Activated CD8-positive, alpha-beta memory T cell treated with anti-CD3 and anti-CD28 coated beads, Interleukin-2, amount 50 U/mL, for 1 hour (primary cell): Measurements from ENCODE around the gene MAP1LC3A.

Source experiments
- DNase-seq: peaks from one replicate; pipeline ENCODE4 v3.0.0-alpha.2; 2020; ENCODE audit errors: extremely low read depth

Gene MAP1LC3A

DNA sequence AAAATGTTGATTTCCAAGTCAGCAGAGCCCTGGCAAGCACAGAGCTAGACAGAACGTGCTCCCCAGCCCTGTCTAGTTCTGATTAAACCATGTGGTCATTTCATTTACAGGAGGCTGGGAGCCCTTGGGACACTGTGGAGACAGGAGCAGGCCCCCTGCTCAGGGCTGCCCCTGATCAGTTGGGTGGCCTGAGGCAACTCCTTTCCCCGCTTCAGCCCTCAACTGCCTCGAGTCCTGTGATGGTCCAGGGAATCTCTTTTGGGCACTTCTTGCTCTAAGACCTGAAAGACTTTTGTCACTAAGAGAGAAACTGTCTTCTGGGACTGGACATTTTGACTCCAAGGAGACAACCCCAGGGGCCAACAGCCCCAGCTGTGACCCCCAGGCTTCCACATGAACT, 28.8 kb upstream of the MAP1LC3A start:
- DNase-seq, result no peak

- DNase-seq, result no peak
These were observed 28.2 kb upstream of the MAP1LC3A start for GRCh38 chr20:34530342-34530741.

- no peak for DNase-seq
These were observed 26.8 kb upstream of the MAP1LC3A start for GRCh38 chr20:34531608-34532265.

- no peak for DNase-seq
These were observed 26.2 kb upstream of the MAP1LC3A start for GRCh38 chr20:34532320-34532719.

GRCh38 chr20:34532756-34533155, 25.8 kb upstream of the MAP1LC3A start:
- no peak for DNase-seq

GRCh38 chr20:34534391-34535165, 23.9 kb upstream of the MAP1LC3A start:
- DNase-seq, result no peak

GRCh38 chr20:34535301-34535840, 23.1 kb upstream of the MAP1LC3A start:
- DNase-seq, result no peak

DNA sequence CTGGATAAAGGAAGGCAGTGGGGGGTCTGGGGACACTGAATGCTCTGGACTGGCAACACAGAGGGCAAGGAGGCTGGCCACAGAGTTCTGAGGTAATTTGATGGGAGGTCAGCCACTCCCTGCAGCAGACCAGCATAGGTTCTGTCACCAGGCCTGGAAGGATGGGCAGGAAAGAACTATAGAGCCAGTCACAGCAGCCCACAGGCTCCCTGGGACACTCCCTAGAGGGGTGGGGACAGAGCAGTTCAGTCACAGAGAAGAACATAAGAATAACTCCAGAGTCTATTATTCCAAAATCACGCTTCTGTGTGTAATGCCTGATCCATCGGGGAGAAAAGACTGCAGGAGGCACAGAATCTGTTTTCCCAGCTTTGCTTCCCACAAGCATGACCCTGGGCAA, 22.7 kb upstream of the MAP1LC3A start:
- DNase-seq, result no peak

DNA sequence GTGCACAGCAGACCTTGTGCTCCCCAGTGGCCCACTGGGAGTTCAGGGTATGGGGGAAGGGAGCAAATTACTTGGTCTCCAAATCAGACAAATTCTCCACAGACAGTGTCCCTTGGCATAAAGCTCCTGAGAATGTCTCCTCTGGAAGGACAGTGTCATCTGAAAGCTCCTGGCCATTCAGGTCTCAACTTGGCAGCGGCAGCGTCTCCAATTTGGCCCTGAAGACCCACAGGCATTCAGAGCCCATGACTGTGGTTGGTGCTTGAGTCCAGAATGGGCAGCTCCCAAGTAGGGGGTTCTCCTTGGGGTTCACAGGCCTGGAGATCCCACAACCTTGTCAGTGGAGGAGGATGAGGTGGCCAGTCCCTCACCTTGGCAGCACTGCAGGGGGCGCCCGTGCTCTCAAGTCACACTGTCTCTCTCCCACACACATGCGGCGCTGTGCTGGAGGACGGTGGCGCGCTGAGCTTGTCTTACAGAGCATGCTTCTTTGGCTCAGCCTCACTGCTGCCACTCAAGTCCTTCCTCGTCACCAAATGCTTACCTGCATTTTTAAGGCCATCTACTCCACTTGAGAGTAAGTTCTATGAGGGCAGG, 21.6 kb upstream of the MAP1LC3A start:
- no peak for DNase-seq

GRCh38 chr20:34537651-34538050, 20.9 kb upstream of the MAP1LC3A start:
- no peak for DNase-seq

GRCh38 chr20:34538671-34539123, 19.8 kb upstream of the MAP1LC3A start:
- no peak for DNase-seq

DNA sequence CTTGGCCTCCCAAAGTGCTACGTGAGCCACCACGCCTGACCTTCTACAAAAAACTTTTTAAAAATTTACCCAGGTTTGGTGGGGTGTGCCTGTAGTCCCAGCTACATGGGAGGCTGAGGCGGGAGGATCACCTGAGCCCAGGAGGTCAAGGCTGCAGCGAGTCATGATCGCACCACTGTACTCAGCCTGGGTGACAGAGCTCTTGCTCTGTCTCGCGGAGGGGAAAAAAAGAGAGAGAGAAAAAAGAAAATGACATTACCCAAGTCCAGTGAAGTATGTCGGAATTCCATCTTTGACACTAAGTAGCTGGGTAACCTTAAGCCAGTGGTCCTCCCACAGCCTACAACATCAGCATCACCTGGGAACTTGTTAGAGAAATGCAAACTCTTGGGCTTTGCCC, 18.8 kb upstream of the MAP1LC3A start:
- DNase-seq, result no peak

DNA sequence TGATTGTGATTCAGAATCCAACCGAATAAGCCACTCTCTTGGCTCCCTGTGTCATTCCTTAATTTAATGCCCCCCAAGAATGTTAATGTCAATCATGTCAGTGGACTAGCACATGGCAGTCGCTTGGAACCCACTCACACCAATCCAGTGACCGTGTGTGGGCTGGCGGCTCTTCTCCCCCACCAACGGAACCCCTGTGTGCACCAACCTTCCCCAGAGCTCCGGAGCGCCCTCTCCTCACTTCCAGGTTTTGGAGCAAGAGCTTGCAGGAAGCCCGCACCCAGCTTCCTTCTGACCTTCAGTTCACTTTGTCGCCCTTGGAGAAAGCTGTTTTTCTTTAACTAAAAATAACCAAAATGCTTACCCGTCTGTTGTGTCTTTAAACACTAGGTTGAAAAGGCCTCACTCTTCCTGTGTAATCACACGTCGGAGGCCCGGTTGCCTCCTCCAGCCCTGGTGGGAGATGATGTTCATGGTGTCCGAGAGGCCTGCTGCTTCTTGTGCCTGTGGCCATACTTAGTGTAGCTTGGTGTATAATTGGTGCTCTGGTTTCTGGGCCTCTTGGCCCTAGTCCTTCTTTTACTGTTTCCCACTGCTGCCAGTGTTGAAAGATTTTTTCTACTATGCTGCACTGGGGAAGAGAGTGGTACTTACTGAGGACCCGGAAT, 17.8 kb upstream of the MAP1LC3A start:
- DNase-seq, result no peak

DNA sequence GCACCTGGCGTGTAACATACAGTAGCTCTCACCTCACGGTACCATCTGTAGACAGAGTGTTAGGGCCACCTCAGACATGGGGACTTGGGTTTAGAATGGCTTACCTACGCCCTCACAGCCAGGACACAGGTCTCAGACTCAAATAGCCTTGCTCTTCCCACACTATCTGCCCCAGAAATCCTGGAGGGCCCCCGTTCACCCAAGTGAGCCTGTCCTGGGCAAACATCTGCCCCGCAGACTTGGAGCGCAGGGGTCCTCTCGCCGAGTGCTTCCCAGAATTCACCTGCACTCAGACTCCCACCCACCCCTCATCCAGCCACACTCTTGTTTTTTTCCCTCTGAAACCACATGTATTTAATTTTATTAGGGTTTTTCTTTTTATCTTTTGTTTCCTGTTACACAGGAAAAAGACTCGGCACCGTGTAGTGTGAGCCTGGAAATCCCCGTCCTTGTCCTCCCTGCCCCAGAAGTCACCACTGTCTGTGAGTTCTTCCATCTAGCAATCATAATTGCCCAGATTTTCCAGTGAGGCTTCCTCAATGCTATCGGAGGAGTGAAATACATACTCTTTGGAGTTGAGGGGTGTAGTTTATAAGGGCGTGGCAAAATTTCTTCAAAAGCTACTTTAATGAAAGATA, 17.1 kb upstream of the MAP1LC3A start:
- no peak for DNase-seq

DNA sequence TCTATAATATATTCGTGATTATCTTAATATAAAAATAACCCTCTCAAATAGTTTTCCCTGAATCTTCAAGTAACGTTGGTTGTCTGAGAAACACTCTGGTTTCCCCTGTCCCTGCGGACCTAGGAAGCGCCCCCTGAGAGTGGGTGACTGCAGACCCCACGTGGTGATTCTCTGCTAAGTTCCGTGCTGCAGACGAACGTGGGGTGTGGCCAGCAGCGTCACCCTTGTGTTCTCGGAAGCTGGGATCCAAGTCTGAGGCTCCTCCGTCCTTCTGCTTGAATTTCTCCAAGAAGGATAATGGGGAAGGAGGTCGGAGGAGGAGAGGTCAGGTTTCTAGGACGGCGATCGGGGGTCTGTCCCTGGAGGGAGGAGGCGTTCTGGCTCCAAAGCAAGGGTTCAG, 16.6 kb upstream of the MAP1LC3A start:
- DNase-seq, result no peak

GRCh38 chr20:34542439-34542838, 16.1 kb upstream of the MAP1LC3A start:
- DNase-seq, result no peak

GRCh38 chr20:34543463-34544056, 15.0 kb upstream of the MAP1LC3A start:
- DNase-seq, result no peak

GRCh38 chr20:34544109-34544796, 14.3 kb upstream of the MAP1LC3A start:
- DNase-seq, result no peak

DNA sequence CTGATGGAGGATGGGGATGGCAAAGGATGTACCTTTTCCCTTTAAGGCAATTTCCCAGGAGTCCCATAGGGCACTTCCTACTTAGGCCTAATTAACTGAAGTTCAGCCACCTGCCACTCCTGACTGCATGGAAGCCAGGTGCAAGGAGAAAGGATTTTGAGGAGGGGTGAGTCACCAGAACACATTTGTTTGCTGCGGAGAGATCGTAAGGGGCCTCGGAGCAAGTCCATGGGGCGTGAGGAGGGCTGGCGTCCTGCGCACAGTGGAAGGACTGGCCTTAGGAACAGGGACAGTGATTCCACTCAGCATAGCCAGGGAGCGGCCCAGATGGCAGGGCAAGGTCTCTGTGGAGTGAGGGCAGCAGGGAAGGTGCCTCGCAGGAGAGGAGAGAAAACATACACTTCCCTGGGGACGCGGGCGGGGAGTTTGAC, 11.8 kb upstream of the MAP1LC3A start:
- DNase-seq, result no peak

GRCh38 chr20:34547844-34548613, 10.5 kb upstream of the MAP1LC3A start:
- no peak for DNase-seq
